Raji (cell line): ENCODE data around the gene DEFB123.

Experiments used
- POLR2A ChIP-seq: IDR thresholded peaks from 2 replicates; pipeline ENCODE4 v1.6.1; 2011; ENCODE audit warnings: low read depth, low read length, control low read depth; ENCODE audit not compliant: insufficient read depth

DEFB123 gene

GRCh38 chr20:31497838-31498540, 57.6 kb downstream of the DEFB123 start:
- no peak for TF ChIP-seq POLR2A
